H1 (cell line): ENCODE results near the gene H2BK1. TPM values are rescaled to one million over a fixed set of nuclear protein-coding genes. Genes with fewer than 3 reads are reported as not detected.

Experiments
- CTCF ChIA-PET: fragments of 300-600 bp; sonication (Branson Sonifier 250); formaldehyde crosslinking; loops from one replicate; lab custom pipeline; 2021; ENCODE audit not compliant: partially characterized antibody; lab: Charles Lee
- POLR2A ChIA-PET: fragments of 300-600 bp; sonication (Branson Sonifier 250); formaldehyde crosslinking; loops from one replicate; lab custom pipeline; 2021; ENCODE audit warnings: inconsistent platforms; ENCODE audit not compliant: partially characterized antibody; lab: Charles Lee
- DNase-seq, 2 experiments: peaks; one replicate each; pipeline versions ENCODE4 v3.0.0 to v3.0.0-alpha.2; 2010 to 2022; ENCODE audit warnings: low spot score in 2 of 2, low read depth in 1 of 2, mixed read lengths in 1 of 2
- FAIRE-seq: peaks from 2 replicates; lab custom pipeline; 2011; peaks lifted over from hg19 to GRCh38; lab: Jason Lieb, UNC
- H2AFZ ChIP-seq: 2 replicates; pipeline ENCODE4 v1.8.1; 2012; ENCODE audit warnings: low read length, inconsistent platforms
- H2AK5ac ChIP-seq: 2 replicates; pipeline ENCODE4 v1.6.1; 2013; ENCODE audit warnings: low read depth, low read length
- H2BK120ac ChIP-seq: replicated peaks from 2 replicates; pipeline ENCODE3; 2013; ENCODE audit warnings: low read depth, low read length, inconsistent platforms
- H2BK12ac ChIP-seq: 2 replicates; pipeline ENCODE4 v1.6.1; 2013; ENCODE audit warnings: low read depth, low read length
- H2BK15ac ChIP-seq: 2 replicates; pipeline ENCODE4 v1.6.1; 2013; ENCODE audit warnings: low read length
- H2BK20ac ChIP-seq: 2 replicates; pipeline ENCODE4 v1.6.1; 2013; ENCODE audit warnings: low read length
- H2BK5ac ChIP-seq: 2 replicates; pipeline ENCODE4 v1.6.1; 2013; ENCODE audit warnings: low read depth, low read length
- H3K14ac ChIP-seq: 2 replicates; pipeline ENCODE4 v1.6.1; 2013; ENCODE audit warnings: inconsistent platforms; ENCODE audit not compliant: insufficient read length
- H3K18ac ChIP-seq: 2 replicates; pipeline ENCODE4 v1.6.1; 2013; ENCODE audit warnings: low read length; ENCODE audit errors: extremely low read depth
- H3K23ac ChIP-seq: 2 replicates; pipeline ENCODE4 v1.6.1; 2013; ENCODE audit warnings: inconsistent platforms; ENCODE audit not compliant: insufficient read length
- H3K23me2 ChIP-seq: 2 replicates; pipeline ENCODE4 v1.6.1; 2013; ENCODE audit warnings: low read depth, low read length
- H3K27ac ChIP-seq: 2 replicates; pipeline ENCODE4 v1.6.1; 2011; ENCODE audit warnings: low read depth, low read length, inconsistent platforms
- H3K27me3 ChIP-seq, 4 experiments: replicated peaks in 1 of 4; 1 replicate in 1 of 4; 2 replicates in 3 of 4; pipeline versions ENCODE4 v1.6.1 to v1.8.1; 2011 to 2013; ENCODE audit warnings: low read length in 3 of 4, mild to moderate bottlenecking in 3 of 4, inconsistent platforms in 2 of 4, mixed read lengths in 2 of 4, moderate library complexity in 1 of 4; ENCODE audit not compliant: control insufficient read depth in 3 of 4, insufficient read depth in 3 of 4; ENCODE audit errors: extremely low read depth in 1 of 4
- H3K36me3 ChIP-seq, 4 experiments: 2 replicates each; pipeline versions ENCODE4 v1.6.1 to v1.8.1; 2011 to 2013; ENCODE audit warnings: mild to moderate bottlenecking in 4 of 4, low read length in 3 of 4, moderate library complexity in 2 of 4, control low read depth in 1 of 4, inconsistent platforms in 1 of 4; ENCODE audit not compliant: insufficient read depth in 4 of 4, control insufficient read depth in 2 of 4
- H3K4ac ChIP-seq: replicated peaks from 2 replicates; pipeline ENCODE3; 2013; ENCODE audit warnings: low read length, low read depth, mixed read lengths, inconsistent platforms; ENCODE audit not compliant: insufficient read length
- H3K4me1 ChIP-seq, 4 experiments: replicated peaks in 1 of 4; 1 replicate in 1 of 4; 2 replicates in 3 of 4; pipeline versions ENCODE4 v1.6.1 to v1.8.1; 2011 to 2013; ENCODE audit warnings: low read length in 3 of 4, inconsistent platforms in 2 of 4, mixed read lengths in 1 of 4; ENCODE audit not compliant: insufficient read depth in 4 of 4, control insufficient read depth in 3 of 4
- H3K4me2 ChIP-seq, 2 experiments: 2 replicates each; pipeline versions ENCODE4 v1.6.1 to v1.8.1; 2011 to 2013; ENCODE audit warnings: low read depth in 2 of 2, low read length in 2 of 2, control low read depth in 1 of 2, inconsistent platforms in 1 of 2, mild to moderate bottlenecking in 1 of 2; ENCODE audit not compliant: insufficient read depth in 1 of 2
- H3K4me3 ChIP-seq, 4 experiments: fragments of 200-600, 300-600 bp in 1 of 4; sonication (generic), shearing (Covaris generic), sonication (Bioruptor Twin) in 1 of 4; 2 replicates each; pipeline versions ENCODE4 v1.5.1 to v1.8.1; 2011 to 2016; ENCODE audit warnings: low read length in 4 of 4, low read depth in 3 of 4, control low read depth in 2 of 4, inconsistent platforms in 2 of 4, mild to moderate bottlenecking in 2 of 4, mixed read lengths in 1 of 4, moderate library complexity in 1 of 4; ENCODE audit not compliant: insufficient read depth in 2 of 4; ENCODE audit errors: extremely low read depth in 1 of 4
- H3K56ac ChIP-seq: replicated peaks from 2 replicates; pipeline ENCODE3; 2013; ENCODE audit warnings: low read depth, mild to moderate bottlenecking, mixed read lengths, low read length, inconsistent platforms; ENCODE audit not compliant: insufficient read length
- H3K79me1 ChIP-seq: 2 replicates; pipeline ENCODE4 v1.6.1; 2013; ENCODE audit warnings: low read depth, low read length, control low read depth
- H3K79me2 ChIP-seq, 2 experiments: 2 replicates each; pipeline versions ENCODE4 v1.6.1 to v1.8.1; 2012 to 2013; ENCODE audit warnings: low read length in 2 of 2, mild to moderate bottlenecking in 2 of 2, inconsistent platforms in 1 of 2; ENCODE audit not compliant: insufficient read depth in 2 of 2, control insufficient read depth in 1 of 2
- H3K9ac ChIP-seq, 4 experiments: replicated peaks in 1 of 4; 1 replicate in 1 of 4; 2 replicates in 3 of 4; pipeline versions ENCODE4 v1.6.1 to v1.8.1; 2011 to 2013; ENCODE audit warnings: low read depth in 3 of 4, low read length in 3 of 4, control low read depth in 2 of 4, mild to moderate bottlenecking in 2 of 4, moderate library complexity in 2 of 4, inconsistent platforms in 1 of 4; ENCODE audit errors: extremely low read depth in 1 of 4
- H3K9me3 ChIP-seq, 2 experiments: 2 replicates each; pipeline versions ENCODE4 v1.6.1 to v1.8.1; 2012 to 2013; ENCODE audit warnings: mild to moderate bottlenecking in 2 of 2, moderate library complexity in 2 of 2, control low read depth in 1 of 2, inconsistent platforms in 1 of 2, low read depth in 1 of 2, low read length in 1 of 2, mixed read lengths in 1 of 2; ENCODE audit not compliant: insufficient read depth in 2 of 2
- H4K20me1 ChIP-seq, 2 experiments: replicated peaks in 1 of 2; 2 replicates each; pipeline versions ENCODE3 to v1.8.1; 2011 to 2013; ENCODE audit warnings: inconsistent platforms in 2 of 2, low read length in 2 of 2, mild to moderate bottlenecking in 1 of 2; ENCODE audit not compliant: insufficient read depth in 2 of 2, control insufficient read depth in 1 of 2
- H4K5ac ChIP-seq: 2 replicates; pipeline ENCODE4 v1.6.1; 2013; ENCODE audit warnings: low read length, low read depth, mixed read lengths, inconsistent platforms; ENCODE audit not compliant: insufficient read length
- H4K8ac ChIP-seq: 2 replicates; pipeline ENCODE4 v1.8.0; 2013; ENCODE audit warnings: mild to moderate bottlenecking, moderate library complexity, low read length, inconsistent platforms; ENCODE audit not compliant: insufficient read depth; ENCODE audit errors: extremely low read depth
- H4K91ac ChIP-seq: replicated peaks from 2 replicates; pipeline ENCODE3; 2013; ENCODE audit warnings: low read length, mixed read lengths, inconsistent platforms; ENCODE audit not compliant: insufficient read length
- CHD1 ChIP-seq: IDR thresholded peaks from 2 replicates; pipeline ENCODE4 v1.6.1; 2012; ENCODE audit warnings: low read depth, low read length, improper control_type of control experiment
- SIX5 ChIP-seq: IDR thresholded peaks from 2 replicates; pipeline ENCODE4 v1.6.1; 2011; ENCODE audit warnings: mild to moderate bottlenecking, low read depth, low read length
- WGBS, 2 experiments: shearing (Covaris generic) in 1 of 2; methylation state at CpG; one replicate each; pipeline versions ENCODE4 v1.1.6 to v1.1.7; 2013 to 2015; ENCODE audit warnings: low lambda C conversion rate in 2 of 2, mixed read lengths in 2 of 2, inconsistent platforms in 1 of 2, low coverage in 1 of 2, missing lambda C conversion rate in 1 of 2; ENCODE audit not compliant: insufficient replicate concordance in 2 of 2, insufficient coverage in 1 of 2, insufficient read length in 1 of 2; ENCODE audit errors: extremely low coverage in 1 of 2, missing lambda C conversion rate in 1 of 2; 5-methylcytosine and 5-hydroxymethylcytosine counted together
- polyA plus RNA-seq, 7 experiments: library from polyadenylated mRNA; depleted of rRNA in 3 of 7; stranded (reverse) in 5 of 7; unstranded in 2 of 7; fragments of >200 nt in 5 of 7; fragments of 200-250 nt in 2 of 7; gene quantifications; 1 replicate in 5 of 7; 2 replicates in 1 of 7; 4 replicates in 1 of 7; pipeline versions ENCODE4 v1.2.1 to v1.2.3, GENCODE V29; 2011 to 2013; ENCODE audit warnings: missing spikeins in 2 of 7, mixed read lengths in 2 of 7
- total RNA-seq: library from RNA; stranded (reverse); fragmentation: NEBNext Ultra II Directional; extraction: Animal tissue kit (Norgen Biotek cat#: 25700); gene quantifications from 2 replicates; pipeline ENCODE4 v1.2.1, GENCODE V29; 2021

The H2BK1 gene
- total and polyA plus RNA-seq, 2 of the 8 experiments (the other 6 are each of a cell fraction or from before 2014, with no cell fraction given), result not detected

DNA sequence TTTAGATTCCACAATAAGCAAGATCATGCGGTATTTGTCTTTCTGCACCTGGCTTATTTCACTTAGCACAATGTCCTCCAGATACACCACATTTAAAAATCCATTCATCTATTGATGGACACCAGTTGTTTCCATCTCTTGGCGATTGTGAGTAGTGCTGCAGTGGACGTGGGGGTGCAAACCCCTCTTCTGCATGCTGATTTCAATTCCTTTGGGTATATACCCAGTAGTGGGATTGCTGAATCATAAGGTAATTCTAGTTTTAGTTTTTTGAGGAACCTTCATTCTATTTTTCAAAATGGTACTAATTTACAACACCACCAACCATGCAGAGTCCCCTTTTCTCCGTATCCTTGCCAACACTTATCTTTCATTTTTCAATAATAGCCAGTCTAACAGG is 21.2 kb downstream of the H2BK1 start:
- no peak overlapping the region for H3K23ac ChIP-seq
- 86% methylated on average over 4 of the region's 4 CpGs; no CpG with 5 or more reads in 1 of the 2 experiments for WGBS, 2 experiments
- no peak overlapping the region for H2BK12ac ChIP-seq
- H3K56ac ChIP-seq, result no peak overlapping the region
- H4K91ac ChIP-seq, result no peak overlapping the region
- TF ChIP-seq CHD1 (no peak), SIX5 (no peak)
- H3K9ac ChIP-seq, result no peak overlapping the region
- no peak overlapping the region for H2BK20ac ChIP-seq
- H3K4me3 ChIP-seq, result no peak overlapping the region
- no peak overlapping the region for H3K4me2 ChIP-seq
- no peak overlapping the region for H2BK15ac ChIP-seq
- CTCF ChIA-PET, result interaction anchor here (0.9 kb wide), 1 partner anchor 11 kb away, joined by 3 read pairs; no protein-coding TSS in a partner anchor
- H3K36me3 ChIP-seq, result no peaks in the 10 kb centered on the region
- H3K9me3 ChIP-seq, result no peaks in the 10 kb centered on the region
- no peak for FAIRE-seq
- H2AK5ac ChIP-seq, result no peak overlapping the region
- no peaks in the 10 kb centered on the region for H4K20me1 ChIP-seq
- H3K79me2 ChIP-seq, result no peaks in the 10 kb centered on the region
- H3K27ac ChIP-seq, result no peak overlapping the region
- H3K4ac ChIP-seq, result no peak overlapping the region
- H2BK120ac ChIP-seq, result no peak overlapping the region
- no peak overlapping the region for H2BK5ac ChIP-seq
- no peak overlapping the region for H4K5ac ChIP-seq
- no peak overlapping the region for H3K14ac ChIP-seq
- POLR2A ChIA-PET, result interaction anchor here (1.1 kb wide), 1 partner anchor 10 kb away, joined by 3 read pairs; no protein-coding TSS in a partner anchor
- H3K18ac ChIP-seq, result no peak overlapping the region
- H3K27me3 ChIP-seq, result no peaks in the 10 kb centered on the region
- H3K23me2 ChIP-seq, result no peaks in the 10 kb centered on the region
- no peak overlapping the region for H2AFZ ChIP-seq
- DNase-seq, result no peak
- no peaks in the 10 kb centered on the region for H3K4me1 ChIP-seq
- no peaks in the 10 kb centered on the region for H3K79me1 ChIP-seq
- no peak overlapping the region for H4K8ac ChIP-seq
